GM12878 (cell line): ENCODE results near the gene GPC5. TPM values are rescaled to one million over a fixed set of nuclear protein-coding genes. Genes with fewer than 3 reads are reported as not detected.

Experiments
- ATAC-seq: fragments of 200-7000 bp; cut with Tn5 transposase; 3 replicates; pipeline ENCODE4 v1.9.1; 2020; ENCODE audit warnings: mild to moderate bottlenecking, moderate library complexity
- BruUV-seq: library from RNA; stranded (reverse); fragments of 400-500 nt; replicated peaks from 2 replicates; lab custom pipeline; 2021; lab: Mats Ljungman, UMichigan
- CTCF ChIA-PET: fragments of 300-600 bp; sonication (Branson Sonifier 250); formaldehyde crosslinking; extraction: SDS; loops from one replicate; lab custom pipeline; 2021; ENCODE audit warnings: inconsistent platforms; lab: Yijun Ruan, JAX
- POLR2A ChIA-PET: fragments of 350-600 bp; formaldehyde crosslinking; extraction: SDS; loops from one replicate; lab custom pipeline; 2021; ENCODE audit warnings: inconsistent platforms; lab: Charles Lee
- RAD21 ChIA-PET: fragments of 300-600 bp; sonication (Branson Sonifier 250); formaldehyde crosslinking; loops from one replicate; lab custom pipeline; 2023; ENCODE audit warnings: antibody characterized with exemption; ENCODE audit not compliant: unreplicated experiment; lab: Charles Lee
- SMC1A ChIA-PET: fragments of 300-600 bp; sonication (Branson Sonifier 250); formaldehyde crosslinking; loops from one replicate; lab custom pipeline; 2023; ENCODE audit not compliant: unreplicated experiment, uncharacterized antibody; lab: Charles Lee
- DNase-seq: peaks from one replicate; pipeline ENCODE4 v3.0.0-alpha.2; 2011; ENCODE audit warnings: low read depth, low spot score
- FAIRE-seq: peaks from 3 replicates; lab custom pipeline; 2011; peaks lifted over from hg19 to GRCh38; lab: Jason Lieb, UNC
- H2AFZ ChIP-seq: 2 replicates; pipeline ENCODE4 v1.6.0; 2011; ENCODE audit warnings: low read depth, low read length, control low read depth; ENCODE audit not compliant: control insufficient read depth
- H3K27ac ChIP-seq: 2 replicates; pipeline ENCODE4 v1.5.1; 2011; ENCODE audit warnings: control low read depth; ENCODE audit not compliant: control insufficient read depth, insufficient read depth
- H3K27me3 ChIP-seq, 2 experiments: replicated peaks in 1 of 2; 2 replicates each; pipeline versions ENCODE4 v1.6.0 to v1.6.1; 2011; ENCODE audit warnings: low read length in 1 of 2; ENCODE audit not compliant: control insufficient read depth in 2 of 2, insufficient read depth in 2 of 2
- H3K36me3 ChIP-seq, 2 experiments: 2 replicates each; pipeline ENCODE4 v1.5.1; 2011; ENCODE audit warnings: low read length in 1 of 2; ENCODE audit not compliant: control insufficient read depth in 2 of 2, insufficient read depth in 2 of 2
- H3K4me1 ChIP-seq: 2 replicates; pipeline ENCODE4 v1.6.1; 2011; ENCODE audit warnings: mild to moderate bottlenecking, low read length, moderate library complexity, mixed read lengths; ENCODE audit not compliant: control insufficient read depth, insufficient read depth
- H3K4me2 ChIP-seq: 2 replicates; pipeline ENCODE4 v1.6.0; 2011; ENCODE audit warnings: control low read depth; ENCODE audit not compliant: control insufficient read depth, insufficient read depth
- H3K4me3 ChIP-seq: fragments of 200-600 bp; sonication (generic); 2 replicates; pipeline ENCODE4 v1.5.1; 2016
- H3K79me2 ChIP-seq: 2 replicates; pipeline ENCODE4 v1.6.0; 2011; ENCODE audit warnings: low read length; ENCODE audit not compliant: control insufficient read depth, insufficient read depth
- H3K9ac ChIP-seq: 2 replicates; pipeline ENCODE4 v1.8.0; 2011; ENCODE audit warnings: low read length, control low read depth, mixed read lengths; ENCODE audit not compliant: control insufficient read depth, insufficient read depth
- H3K9me3 ChIP-seq: replicated peaks from 3 replicates; pipeline ENCODE4 v1.5.1; 2011; ENCODE audit warnings: mild to moderate bottlenecking, low read length; ENCODE audit not compliant: control insufficient read depth, insufficient read depth
- H4K20me1 ChIP-seq: 2 replicates; pipeline ENCODE4 v1.6.0; 2011; ENCODE audit not compliant: control insufficient read depth, insufficient read depth
- ATF7 ChIP-seq: fragments of 450-650 bp; IDR thresholded peaks from 2 replicates; pipeline ENCODE4 v1.6.1; 2016; ENCODE audit warnings: low read depth, mild to moderate bottlenecking
- BCL3 ChIP-seq: IDR thresholded peaks from 2 replicates; pipeline ENCODE4 v1.6.1; 2011; ENCODE audit warnings: borderline replicate concordance, low read depth, mild to moderate bottlenecking, moderate library complexity, low read length; ENCODE audit not compliant: insufficient read depth, poor library complexity, severe bottlenecking
- CBX5 ChIP-seq: sonication (generic); IDR thresholded peaks from 2 replicates; pipeline ENCODE4 v1.6.1; 2016; ENCODE audit warnings: low read depth, moderate library complexity, mild to moderate bottlenecking, inconsistent platforms
- CHD4 ChIP-seq: fragments of 200-600 bp; sonication (generic); IDR thresholded peaks from 2 replicates; pipeline ENCODE4 v1.6.1; 2016; ENCODE audit warnings: mild to moderate bottlenecking
- E2F4 ChIP-seq: IDR thresholded peaks from 2 replicates; pipeline ENCODE4 v1.6.1; 2012; ENCODE audit warnings: low read depth, low read length, improper control_type of control experiment
- ELK1 ChIP-seq: IDR thresholded peaks from 2 replicates; pipeline ENCODE4 v1.6.1; 2012; ENCODE audit warnings: low read depth, low read length, improper control_type of control experiment
- FOS ChIP-seq: IDR thresholded peaks from 3 replicates; pipeline ENCODE4 v1.6.1; 2011; ENCODE audit warnings: borderline replicate concordance; ENCODE audit not compliant: insufficient read length; ENCODE audit errors: extremely low read depth
- GATAD2B ChIP-seq: fragments of 450-650 bp; conservative IDR thresholded peaks from 2 replicates; pipeline ENCODE4 v1.6.1; 2017; ENCODE audit warnings: low read depth, mild to moderate bottlenecking, moderate library complexity
- IKZF2 ChIP-seq, 2 experiments: fragments of 450-650 bp; IDR thresholded peaks; 2 replicates each; pipeline ENCODE4 v1.6.1; 2017; ENCODE audit warnings: mild to moderate bottlenecking in 2 of 2, moderate library complexity in 2 of 2
- KAT2A ChIP-seq: conservative IDR thresholded peaks from 2 replicates; pipeline ENCODE4 v1.6.1; 2011; ENCODE audit warnings: low read depth, low read length; ENCODE audit not compliant: control insufficient read depth
- MTA2 ChIP-seq: fragments of 450-650 bp; IDR thresholded peaks from 2 replicates; pipeline ENCODE4 v1.6.1; 2016; ENCODE audit warnings: low read depth, mild to moderate bottlenecking, moderate library complexity
- MYC ChIP-seq: IDR thresholded peaks from 2 replicates; pipeline ENCODE4 v1.6.1; 2011; ENCODE audit warnings: mild to moderate bottlenecking, low read length, moderate library complexity, inconsistent platforms; ENCODE audit not compliant: insufficient read depth, insufficient replicate concordance, insufficient read length, severe bottlenecking
- NFYA ChIP-seq: IDR thresholded peaks from 2 replicates; pipeline ENCODE4 v1.6.1; 2011; ENCODE audit warnings: low read depth, mild to moderate bottlenecking, low read length, improper control_type of control experiment, borderline replicate concordance
- POLR2AphosphoS5 ChIP-seq: IDR thresholded peaks from 2 replicates; pipeline ENCODE4 v1.6.1; 2011; ENCODE audit warnings: mild to moderate bottlenecking, low read length, inconsistent platforms
- RAD51 ChIP-seq: fragments of 450-650 bp; IDR thresholded peaks from 2 replicates; pipeline ENCODE4 v1.6.1; 2016; ENCODE audit warnings: moderate library complexity, mild to moderate bottlenecking, inconsistent platforms
- SMAD1 ChIP-seq: fragments of 450-650 bp; IDR thresholded peaks from 2 replicates; pipeline ENCODE4 v1.6.1; 2018; ENCODE audit warnings: mild to moderate bottlenecking, low read depth; ENCODE audit not compliant: partially characterized antibody
- WGBS: methylation state at CpG from one replicate; pipeline ENCODE4 v1.1.6; 2016; ENCODE audit warnings: low lambda C conversion rate; ENCODE audit not compliant: insufficient replicate concordance, insufficient coverage; ENCODE audit errors: missing lambda C conversion rate; 5-methylcytosine and 5-hydroxymethylcytosine counted together
- in situ Hi-C: fragments of 300-500 bp; cut with MboI; formaldehyde crosslinking; loops from 9 replicates; pipeline ENCODE4 v1.14.3; 2018; ENCODE audit warnings: mixed read lengths
- intact Hi-C: fragments of 100-400 bp; cut with micrococcal nuclease; formaldehyde crosslinking; loops from one replicate; pipeline ENCODE4 v1.14.2; 2022; ENCODE audit not compliant: unreplicated experiment
- polyA plus RNA-seq, 11 experiments: library from polyadenylated mRNA; depleted of rRNA in 4 of 11; unstranded in 6 of 11; stranded (reverse) in 5 of 11; fragments of >200 nt; fragmentation: Nextera tagmentation in 4 of 11; fragmentation: Illumina TruSeq in 1 of 11; extraction: Ambion mirVana in 4 of 11; extraction: Trizol in 1 of 11; gene quantifications; 1 replicate in 1 of 11; 2 replicates in 10 of 11; pipeline versions ENCODE4 v1.2.1 to v1.2.3, GENCODE V29; 2011 to 2016; ENCODE audit warnings: inconsistent platforms in 2 of 11, missing spikeins in 2 of 11, low read depth in 1 of 11
- total RNA-seq, 4 experiments: library from RNA; depleted of rRNA in 3 of 4; stranded (reverse); fragments of >200 nt in 3 of 4; fragmentation: Illumina TruSeq in 1 of 4; extraction: Trizol in 1 of 4; gene quantifications; 2 replicates each; pipeline versions ENCODE4 v1.2.1 to v1.2.3, GENCODE V29; 2013 to 2021

GPC5 gene
- total and polyA plus RNA-seq, 10 of the 15 experiments (the other 5 are each of a cell fraction or from before 2014, with no cell fraction given), result 0.05 to 0.87 (median 0.44) TPM; not detected in 1

GRCh38 chr13:92535222-92536006 lies 1137.0 kb downstream of the GPC5 start:
- no peak for DNase-seq
- Histone ChIP-seq H3K4me1 (no peaks in the 10 kb centered on the region), H3K27ac (no peak overlapping the region), H3K9ac (no peak overlapping the region), H3K79me2 (no peaks in the 10 kb centered on the region), H3K9me3 (no peaks in the 10 kb centered on the region), H3K4me2 (no peak overlapping the region), H3K27me3 (no peaks in the 10 kb centered on the region), H3K4me3 (no peak overlapping the region), H3K36me3 (no peaks in the 10 kb centered on the region), H4K20me1 (no peaks in the 10 kb centered on the region), H2AFZ (no peak overlapping the region)
- WGBS, result 67% methylated on average over 6 of the region's 6 CpGs
- ChIA-PET RAD21 (no interaction called here), SMC1A (no interaction called here), CTCF (no interaction called here), POLR2A (no interaction called here)
- TF ChIP-seq ELK1, result no peak
- no peak for TF ChIP-seq SMAD1
- no peak for TF ChIP-seq BCL3
- no peak for TF ChIP-seq E2F4
- no peak for TF ChIP-seq FOS
- TF ChIP-seq GATAD2B, result no peak
- no peak for TF ChIP-seq CHD4
- no peak for TF ChIP-seq NFYA
- no peak for TF ChIP-seq RAD51
- TF ChIP-seq POLR2AphosphoS5, result no peak
- no peak for TF ChIP-seq CBX5
- TF ChIP-seq IKZF2 (IDR thresholded peaks at IDR 0.05), result no peak
- TF ChIP-seq MYC, result no peak
- no peak for TF ChIP-seq MTA2
- no peak for TF ChIP-seq ATF7
- TF ChIP-seq KAT2A, result no peak
- no peak for FAIRE-seq
- in situ Hi-C loops (no loop called here), intact Hi-C loops (no loop called here)
- no TSS peak for BruUV-seq
- ATAC-seq, result no peak
